ENCODE results near the gene SF1. TPM values are rescaled to one million over a fixed set of nuclear protein-coding genes. Genes with fewer than 3 reads are reported as not detected.

The SF1 gene
- total and polyA plus RNA-seq, 2 of the 8 experiments (the other 6 are each of a cell fraction or from before 2014, with no cell fraction given) = 72.7 to 353 TPM

DNA sequence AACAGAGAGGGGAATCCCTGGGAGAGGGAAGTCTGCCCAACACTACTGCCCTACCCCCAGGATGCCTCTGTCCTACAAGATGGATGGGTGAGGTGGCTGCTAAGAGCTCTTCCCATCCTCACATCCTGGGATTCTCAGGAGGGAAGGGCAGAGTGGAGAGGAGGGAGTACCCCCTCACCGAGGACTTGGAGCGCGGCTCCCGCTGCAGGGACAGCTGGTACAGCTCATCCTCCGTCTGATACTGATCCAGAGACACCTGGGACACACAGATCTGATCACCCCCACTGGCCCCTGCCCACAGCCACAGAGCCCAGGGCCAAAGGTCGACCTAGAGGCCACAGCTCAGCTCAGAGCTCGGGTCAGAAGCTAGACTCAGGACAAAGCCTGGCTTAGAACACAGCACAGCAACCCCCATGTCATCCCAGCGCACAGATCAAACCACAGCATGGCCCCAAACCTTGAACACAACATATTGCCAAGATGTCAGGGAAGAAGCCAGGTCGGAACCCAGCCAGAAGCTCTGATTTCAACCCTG is 42.5 kb downstream of the SF1 start (continued):
- TF ChIP-seq SP1 (IDR thresholded peaks at IDR 0.05; ENCODE audit: low read depth, low read length) (no peak), PHF8 (conservative IDR thresholded peaks at IDR 0.05; ENCODE audit: low read depth, low read length) (no peak), CTBP2 (IDR thresholded peaks at IDR 0.05; ENCODE audit: borderline replicate concordance, insufficient read depth, insufficient read length, low read length) (no peak), SUZ12 (IDR thresholded peaks at IDR 0.05; ENCODE audit: low read length) (no peak), RFX5 (IDR thresholded peaks at IDR 0.05; ENCODE audit: borderline replicate concordance, low read depth, low read length) (no peak)

Data from H1 (cell line).